ENCODE data around the gene FAM163B. TPM values are rescaled to one million over a fixed set of nuclear protein-coding genes. Genes with fewer than 3 reads are reported as not detected.
"Not testable (repeated sequence)": the region's sequence is repeated elsewhere in the genome, so short reads cannot be mapped to it uniquely, and the experiment has no call there.

Gene FAM163B
- total RNA-seq, 2 experiments from 2014 or later, result not detected

DNA sequence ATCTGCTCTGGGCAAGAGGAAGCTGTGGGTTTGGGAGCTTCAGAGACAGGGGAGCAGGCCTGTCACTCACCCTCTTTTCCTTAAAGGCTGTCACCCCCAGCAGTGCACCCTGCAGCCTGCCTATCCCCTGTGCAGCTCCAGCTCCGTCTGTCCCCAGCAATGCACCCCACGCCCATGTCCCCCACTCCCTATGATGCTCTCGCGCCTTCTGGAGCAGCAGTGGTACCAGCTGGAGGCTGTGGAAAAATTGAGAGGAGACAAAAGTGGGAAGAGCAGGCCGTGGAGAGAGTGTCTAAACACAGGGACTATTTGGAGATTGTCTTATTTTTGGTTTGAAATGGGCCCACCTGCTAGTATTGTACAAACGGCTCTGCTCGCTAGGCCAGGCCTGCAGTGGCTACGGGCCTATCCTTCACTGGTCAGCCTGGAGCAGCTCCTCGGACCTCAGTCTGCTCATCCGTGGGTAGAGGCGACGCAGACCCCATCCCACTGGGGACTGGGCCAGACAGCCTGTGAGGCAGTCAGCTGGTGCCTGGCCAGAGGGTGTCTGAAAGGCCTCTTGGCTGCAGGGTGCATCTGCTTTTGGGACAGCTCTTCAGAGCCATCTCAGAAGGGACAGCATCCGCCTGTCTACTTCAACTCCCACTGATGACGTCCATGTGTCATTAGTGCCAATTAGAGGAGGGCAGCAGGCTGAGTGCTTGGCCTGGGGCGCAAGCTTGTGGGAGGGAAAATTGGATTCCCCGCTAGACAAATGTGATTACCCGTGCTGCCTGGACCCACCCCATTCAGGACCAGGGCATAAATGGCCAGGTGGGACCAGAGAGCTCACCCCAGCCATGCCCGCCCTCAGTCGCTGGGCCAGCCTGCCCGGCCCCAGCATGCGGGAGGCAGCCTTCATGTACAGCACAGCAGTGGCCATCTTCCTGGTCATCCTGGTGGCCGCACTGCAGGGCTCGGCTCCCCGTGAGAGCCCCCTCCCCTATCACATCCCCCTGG, 26.6 kb upstream of the FAM163B start, which contains the start of gene DBH:
TSS of gene DBH (plus strand) at position 831 of the 999 bp plus-strand sequence. CDS start at position 840, 9 bp downstream.
- Mint-ChIP-seq H3K27ac (no peak within 1 kb of the TSS), H3K27me3 (no peaks in the 10 kb centered on the region), H3K4me1 (no peaks in the 10 kb centered on the region), H3K4me3 (no peak within 1 kb of the TSS), H3K36me3 (ENCODE audit: low read depth) (no peaks in the 10 kb centered on the region), H3K9me3 (no peaks in the 10 kb centered on the region)
- ChIA-PET CTCF (no interaction called here), POLR2A (no interaction called here)
- DNase-seq, result no peak

DNA sequence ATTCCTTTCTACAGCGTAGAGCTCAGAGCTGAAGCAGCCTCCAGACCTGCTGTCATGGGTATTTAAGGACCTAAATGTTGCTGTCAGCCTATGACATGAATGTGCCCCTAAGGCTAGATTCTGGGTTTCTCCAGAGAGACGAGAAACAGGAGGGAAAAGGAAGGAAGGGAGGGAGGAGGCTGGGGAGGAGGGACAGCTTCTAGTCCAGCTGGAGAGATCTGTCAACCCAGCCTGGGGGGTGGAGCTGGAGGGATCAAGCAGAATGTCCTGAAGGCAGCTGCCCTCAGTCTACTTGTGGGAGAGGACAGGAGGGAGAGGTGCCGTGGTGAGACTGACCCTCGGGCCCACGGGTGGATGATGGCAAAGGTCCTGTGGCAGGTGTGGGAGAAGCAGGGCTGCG, 25.9 kb upstream of the FAM163B start:
- POLR2A ChIA-PET, result no interaction called here
- H3K4me1 Mint-ChIP-seq, result no peaks in the 10 kb centered on the region
- CTCF ChIA-PET, result no interaction called here
- no peaks in the 10 kb centered on the region for H3K9me3 Mint-ChIP-seq
- no peak overlapping the region for H3K27ac Mint-ChIP-seq
- H3K4me3 Mint-ChIP-seq, result no peak overlapping the region
- no peaks in the 10 kb centered on the region for H3K36me3 Mint-ChIP-seq (ENCODE audit: low read depth)
- DNase-seq, result no peak
- H3K27me3 Mint-ChIP-seq, result no peaks in the 10 kb centered on the region

- H3K27me3 Mint-ChIP-seq, result no peaks in the 10 kb centered on the region
- POLR2A ChIA-PET, result no interaction called here
- no peaks in the 10 kb centered on the region for H3K36me3 Mint-ChIP-seq (ENCODE audit: low read depth)
- CTCF ChIA-PET, result no interaction called here
- no peaks in the 10 kb centered on the region for H3K9me3 Mint-ChIP-seq
- H3K4me3 Mint-ChIP-seq, result no peak overlapping the region
- no peaks in the 10 kb centered on the region for H3K4me1 Mint-ChIP-seq
- no peak for DNase-seq
- no peak overlapping the region for H3K27ac Mint-ChIP-seq
These were observed 25.0 kb upstream of the FAM163B start for GRCh38 chr9:133634081-133634691.

DNA sequence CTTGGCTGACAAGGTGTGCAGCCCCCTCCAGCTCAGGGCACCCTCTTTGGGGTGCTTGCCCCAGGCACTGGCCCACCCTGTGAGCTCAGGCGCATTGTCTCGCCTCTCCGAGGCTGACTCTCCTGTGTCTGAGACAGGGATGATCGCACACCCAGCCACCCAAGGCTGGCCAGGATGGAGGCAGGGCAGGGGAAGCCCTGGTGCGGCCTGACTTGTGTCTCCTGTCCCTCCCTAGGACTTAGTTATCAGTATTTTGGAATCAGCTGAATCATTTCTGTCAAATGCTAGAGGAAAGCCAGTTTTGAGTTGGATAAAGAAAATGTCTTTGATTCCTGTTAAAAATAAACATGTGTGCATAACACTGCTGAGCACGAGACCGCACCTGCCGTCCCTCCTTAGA, 24.5 kb upstream of the FAM163B start:
- Mint-ChIP-seq H3K9me3 (no peaks in the 10 kb centered on the region), H3K27ac (no peak overlapping the region), H3K4me3 (no peak overlapping the region), H3K27me3 (no peaks in the 10 kb centered on the region), H3K36me3 (ENCODE audit: low read depth) (no peaks in the 10 kb centered on the region), H3K4me1 (no peaks in the 10 kb centered on the region)
- ChIA-PET CTCF (no interaction called here), POLR2A (no interaction called here)
- DNase-seq, result no peak

- Mint-ChIP-seq H3K4me3 (no peak overlapping the region), H3K36me3 (ENCODE audit: low read depth) (no peaks in the 10 kb centered on the region), H3K4me1 (no peaks in the 10 kb centered on the region), H3K27me3 (no peaks in the 10 kb centered on the region), H3K9me3 (no peaks in the 10 kb centered on the region), H3K27ac (no peak overlapping the region)
- no peak for DNase-seq
- ChIA-PET CTCF (no interaction called here), POLR2A (no interaction called here)
These were observed 23.9 kb upstream of the FAM163B start for GRCh38 chr9:133632806-133633680.

GRCh38 chr9:133631111-133631510, 21.9 kb upstream of the FAM163B start:
- POLR2A ChIA-PET, result no interaction called here
- DNase-seq, result no peak
- Mint-ChIP-seq H3K36me3 (ENCODE audit: low read depth) (no peaks in the 10 kb centered on the region), H3K27ac (no peak overlapping the region), H3K4me3 (no peak overlapping the region), H3K9me3 (peaks cover 4% of the 10 kb centered on the region), H3K4me1 (no peaks in the 10 kb centered on the region), H3K27me3 (peaks cover 4% of the 10 kb centered on the region)
- CTCF ChIA-PET, result no interaction called here

DNA sequence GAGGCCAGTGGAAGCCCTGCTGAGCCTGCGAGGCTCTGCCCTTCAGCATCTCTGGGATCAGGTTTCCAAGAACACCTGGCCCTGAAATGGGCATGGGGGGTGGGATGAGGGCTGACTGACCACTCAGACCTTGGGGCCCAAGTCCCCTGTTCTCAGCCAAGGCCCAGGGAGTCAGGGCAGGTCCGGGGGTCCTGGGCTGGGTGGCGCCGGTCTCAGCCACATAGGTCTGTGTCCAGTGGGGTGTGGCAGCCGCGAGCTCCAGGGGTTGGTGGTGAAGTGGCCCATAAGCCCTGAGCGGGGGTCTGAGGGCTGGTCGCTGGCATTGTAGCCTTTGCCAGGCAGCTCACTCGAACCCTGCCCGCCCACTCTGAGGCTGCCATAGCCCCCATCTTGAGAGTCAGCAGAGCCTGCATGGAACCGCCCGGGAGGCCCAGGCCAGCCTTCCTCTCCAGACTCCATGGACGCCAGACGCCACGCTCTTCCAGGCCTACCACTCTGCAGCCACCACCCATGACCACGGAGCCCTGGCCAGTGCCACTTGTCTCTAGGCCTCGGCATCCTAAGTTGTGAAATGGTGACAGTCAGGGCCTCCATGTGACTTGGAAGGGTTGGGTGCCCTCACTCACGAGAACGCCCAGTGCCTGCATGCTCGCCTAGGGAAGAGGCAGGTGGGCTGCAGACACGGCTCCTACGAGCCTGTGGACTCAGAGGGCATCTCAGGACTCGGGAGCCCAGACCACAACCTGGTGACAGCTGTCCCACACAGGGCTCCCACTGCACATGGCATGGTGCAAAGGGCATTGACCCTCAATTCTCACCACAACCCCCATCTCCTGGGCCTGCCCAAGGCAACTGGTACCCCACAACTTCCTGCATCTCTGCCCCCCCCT, 20.3 kb upstream of the FAM163B start:
- DNase-seq, result no peak
- POLR2A ChIA-PET, result no interaction called here
- Mint-ChIP-seq H3K4me3 (no peak overlapping the region), H3K27ac (no peak overlapping the region), H3K9me3 (peaks cover 12% of the 10 kb centered on the region), H3K36me3 (ENCODE audit: low read depth) (no peaks in the 10 kb centered on the region), H3K27me3 (peaks cover 4% of the 10 kb centered on the region), H3K4me1 (no peaks in the 10 kb centered on the region)
- CTCF ChIA-PET, result no interaction called here

- ChIA-PET POLR2A (no interaction called here), CTCF (no interaction called here)
- DNase-seq, result no peak
These were observed 19.6 kb upstream of the FAM163B start for GRCh38 chr9:133628766-133629165.

GRCh38 chr9:133627341-133627740, 18.2 kb upstream of the FAM163B start:
- no peak for DNase-seq

More at GRCh38 chr9:133628766-133629165, 19.6 kb upstream of the FAM163B start:
- Mint-ChIP-seq H3K4me3 (no peak overlapping the region), H3K36me3 (ENCODE audit: low read depth) (no peaks in the 10 kb centered on the region), H3K9me3 (peaks cover 12% of the 10 kb centered on the region), H3K4me1 (no peaks in the 10 kb centered on the region), H3K27ac (no peak overlapping the region), H3K27me3 (peaks cover 4% of the 10 kb centered on the region)

GRCh38 chr9:133626008-133626407, 16.8 kb upstream of the FAM163B start:
- H3K4me3 Mint-ChIP-seq; H3K27me3 Mint-ChIP-seq; POLR2A ChIA-PET; CTCF ChIA-PET; H3K27ac Mint-ChIP-seq; DNase-seq; H3K36me3 Mint-ChIP-seq (ENCODE audit: low read depth); H3K4me1 Mint-ChIP-seq: not testable (repeated sequence)
- H3K9me3 Mint-ChIP-seq, result peaks cover 12% of the 10 kb centered on the region

More at GRCh38 chr9:133627341-133627740, 18.2 kb upstream of the FAM163B start:
- POLR2A ChIA-PET, result no interaction called here
- H3K4me3 Mint-ChIP-seq, result no peak overlapping the region
- no peaks in the 10 kb centered on the region for H3K36me3 Mint-ChIP-seq (ENCODE audit: low read depth)
- peaks cover 4% of the 10 kb centered on the region for H3K27me3 Mint-ChIP-seq
- H3K9me3 Mint-ChIP-seq, result peaks cover 12% of the 10 kb centered on the region
- no peaks in the 10 kb centered on the region for H3K4me1 Mint-ChIP-seq
- CTCF ChIA-PET, result no interaction called here
- H3K27ac Mint-ChIP-seq, result no peak overlapping the region

DNA sequence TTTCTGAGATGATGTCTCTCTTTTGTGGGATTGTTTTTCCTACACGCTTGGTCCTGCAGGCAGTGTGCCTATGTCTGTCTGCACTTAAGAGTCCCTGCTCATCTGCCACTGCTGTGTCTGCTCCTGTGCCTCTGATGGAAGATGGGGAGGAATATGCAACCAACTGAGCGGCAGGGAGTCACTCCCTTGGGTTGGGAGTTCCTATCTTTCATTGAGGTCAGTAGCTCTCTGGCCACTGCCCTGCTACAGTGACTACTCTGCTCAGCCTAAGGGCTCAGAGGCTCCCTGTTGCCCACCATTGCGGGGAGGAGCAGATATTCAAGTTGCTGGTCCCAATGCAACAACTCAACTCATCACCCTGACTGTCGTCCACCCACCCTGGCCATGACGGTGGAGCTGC, 13.4 kb upstream of the FAM163B start:
- POLR2A ChIA-PET, result no interaction called here
- Mint-ChIP-seq H3K27me3 (peaks cover 9% of the 10 kb centered on the region), H3K36me3 (ENCODE audit: low read depth) (no peaks in the 10 kb centered on the region), H3K4me1 (peaks cover 23% of the 10 kb centered on the region), H3K4me3 (no peak overlapping the region), H3K9me3 (peaks cover 12% of the 10 kb centered on the region), H3K27ac (no peak overlapping the region)
- CTCF ChIA-PET, result no interaction called here
- DNase-seq, result no peak

- no peak for DNase-seq
- peaks cover 23% of the 10 kb centered on the region for H3K4me1 Mint-ChIP-seq
- H3K27me3 Mint-ChIP-seq, result peaks cover 9% of the 10 kb centered on the region
- ChIA-PET CTCF (no interaction called here), POLR2A (no interaction called here)
- no peak overlapping the region for H3K4me3 Mint-ChIP-seq
- no peak overlapping the region for H3K27ac Mint-ChIP-seq
- no peaks in the 10 kb centered on the region for H3K36me3 Mint-ChIP-seq (ENCODE audit: low read depth)
- peaks cover 12% of the 10 kb centered on the region for H3K9me3 Mint-ChIP-seq
These were observed 12.6 kb upstream of the FAM163B start for GRCh38 chr9:133621725-133622267.
